SIG-M5 treated with dmso at 0.1 percent for 504 hours (cell line): ENCODE measurements around the gene PRR32.
"Not testable (repeated sequence)": the region's sequence is repeated elsewhere in the genome, so short reads cannot be mapped to it uniquely, and the experiment has no call there.

Experiments used
- DNase-seq: peaks from one replicate; lab custom pipeline; 2025; ENCODE audit not compliant: unreplicated experiment; lab: John Stamatoyannopoulos, UW

PRR32 gene

GRCh38 chrX:126819429-126819828 is at the start of gene PRR32:
PRR32 (plus strand) TSS chrX:126819729; CDS start chrX:126819844, 115 bp downstream.
- DNase-seq, result no peak

GRCh38 chrX:126770179-126770578 is 49.4 kb upstream of the PRR32 start:
- DNase-seq, result peak; percentile 7

- no peak for DNase-seq
Measured at GRCh38 chrX:126785539-126785938, 34.0 kb upstream of the PRR32 start.

- DNase-seq, result no peak
Measured at GRCh38 chrX:126799059-126799458, 20.5 kb upstream of the PRR32 start.

- not testable (repeated sequence) for DNase-seq
Measured at GRCh38 chrX:126806784-126807183, 12.7 kb upstream of the PRR32 start.

- DNase-seq, result no peak
Measured at GRCh38 chrX:126815806-126816205, 3.7 kb upstream of the PRR32 start.

- no peak for DNase-seq
Measured at GRCh38 chrX:126820700-126821420, 1.3 kb downstream of the PRR32 start.

GRCh38 chrX:126824338-126825007 is 4.9 kb downstream of the PRR32 start:
- DNase-seq, result no peak

DNA sequence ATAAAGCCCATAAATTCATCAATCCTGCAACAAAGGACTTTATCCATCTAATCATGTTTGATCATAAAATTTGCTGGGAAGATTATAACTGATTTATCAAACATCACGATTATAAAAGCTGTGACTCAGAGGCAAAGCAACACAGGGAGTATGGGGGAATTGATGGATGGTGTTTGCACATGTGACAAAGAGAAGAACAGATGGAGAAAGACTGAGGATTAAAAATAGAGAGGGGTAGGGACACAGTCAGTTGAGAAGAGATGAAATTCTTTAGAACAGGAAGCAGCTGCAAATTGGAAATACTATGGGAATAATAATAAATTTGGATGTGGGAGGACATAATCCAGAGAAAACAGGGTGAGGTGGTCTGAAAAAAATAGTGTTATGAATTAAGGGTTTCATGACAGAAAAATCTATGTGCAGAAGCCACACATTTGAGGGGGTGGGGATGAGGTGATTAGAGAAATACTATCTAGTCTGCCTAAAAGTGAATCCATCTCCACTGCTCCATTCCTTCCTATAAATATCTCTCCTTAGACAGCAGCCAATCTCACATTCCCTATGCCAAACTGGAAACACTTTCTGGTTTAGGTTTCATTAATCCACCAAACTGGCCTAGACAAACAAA is 6.2 kb downstream of the PRR32 start:
- no peak for DNase-seq

GRCh38 chrX:126836186-126836585 is 16.7 kb downstream of the PRR32 start:
- no peak for DNase-seq

DNA sequence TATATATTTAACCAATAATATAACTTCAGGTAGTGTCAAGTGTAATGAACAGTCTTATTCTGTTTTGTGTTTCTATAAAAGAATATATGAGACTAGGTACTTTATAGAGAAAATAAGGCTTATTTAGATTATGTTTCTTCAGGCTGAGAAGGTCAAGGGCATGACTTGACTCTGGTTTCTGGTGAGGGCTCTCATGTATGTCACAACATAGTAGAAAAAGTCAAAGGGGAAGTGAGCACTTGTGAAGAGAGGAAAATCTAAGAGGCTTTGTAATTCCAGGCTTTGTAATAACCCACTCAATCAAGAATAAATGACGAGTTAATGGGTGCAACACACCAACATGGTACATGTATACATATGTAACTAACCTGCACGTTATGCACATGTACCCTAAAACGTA is 27.6 kb downstream of the PRR32 start:
- no peak for DNase-seq

DNA sequence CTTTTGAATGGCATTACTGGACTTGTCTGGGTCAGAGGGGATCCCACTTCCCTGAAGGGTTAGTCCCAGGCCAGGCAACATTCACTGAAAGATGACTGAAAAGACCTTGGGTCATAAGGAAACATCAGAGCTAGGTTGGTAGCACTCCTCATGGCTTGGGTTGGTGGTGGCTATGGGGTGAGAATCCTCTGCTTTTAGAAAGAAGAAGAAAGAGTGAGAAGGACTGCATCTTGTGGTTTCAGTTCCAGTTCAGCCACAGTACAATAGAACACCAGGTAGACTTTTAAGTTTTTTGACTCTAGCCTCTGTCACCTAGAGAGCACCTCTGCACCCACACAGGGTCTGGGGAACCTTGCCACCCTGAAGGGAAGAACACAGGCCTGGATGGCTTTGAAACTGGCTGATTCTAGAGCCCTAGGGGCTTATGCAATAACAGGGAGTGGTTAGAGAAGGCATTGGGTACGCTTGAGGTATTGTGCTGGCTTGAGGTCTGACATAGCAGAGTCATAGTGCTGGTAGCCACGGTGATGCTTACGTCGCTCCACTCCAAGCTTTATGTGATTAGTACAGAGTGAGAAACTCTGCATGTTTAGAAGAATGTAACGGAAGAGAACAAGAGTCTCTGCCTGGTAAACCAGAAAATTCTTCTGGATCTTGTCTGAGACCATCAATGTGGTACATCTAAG is 36.5 kb downstream of the PRR32 start:
- DNase-seq, result no peak
